Mucosa of rectum (tissue), 2 donors: ENCODE data around the gene KDM4B.
"Not testable (repeated sequence)": the region's sequence is repeated elsewhere in the genome, so short reads cannot be mapped to it uniquely, and the experiment has no call there.

Experiments
- H3K27ac ChIP-seq, 2 donors: one replicate each; pipeline ENCODE4 v1.7.0; 2013; ENCODE audit warnings: inconsistent platforms in 2 of 2, low read depth in 2 of 2, low read length in 2 of 2
- H3K27me3 ChIP-seq, 2 donors: one replicate each; pipeline ENCODE4 v1.7.0; 2013; ENCODE audit warnings: low read length in 2 of 2; ENCODE audit not compliant: control insufficient read depth in 2 of 2, insufficient read depth in 2 of 2
- H3K36me3 ChIP-seq, 2 donors: one replicate each; pipeline ENCODE4 v1.7.0; 2013; ENCODE audit warnings: low read length in 2 of 2; ENCODE audit not compliant: control insufficient read depth in 2 of 2, insufficient read depth in 2 of 2
- H3K4me1 ChIP-seq, 2 donors: one replicate each; pipeline ENCODE4 v1.7.0; 2013; ENCODE audit warnings: low read length in 2 of 2, mild to moderate bottlenecking in 1 of 2; ENCODE audit not compliant: control insufficient read depth in 2 of 2, insufficient read depth in 2 of 2
- H3K4me3 ChIP-seq, 2 donors: one replicate each; pipeline ENCODE4 v1.7.0; 2013; ENCODE audit warnings: low read length in 2 of 2
- H3K9ac ChIP-seq, 2 donors: one replicate each; pipeline ENCODE4 v1.7.0; 2013; ENCODE audit warnings: low read length in 2 of 2, low read depth in 1 of 2, mild to moderate bottlenecking in 1 of 2
- H3K9me3 ChIP-seq, 2 donors: one replicate each; pipeline ENCODE4 v1.7.0; 2013; ENCODE audit warnings: low read length in 2 of 2; ENCODE audit not compliant: control insufficient read depth in 2 of 2
- donor health status: healthy.
- donor health status: Normal muscosa, but diverticular disease.

KDM4B gene

DNA sequence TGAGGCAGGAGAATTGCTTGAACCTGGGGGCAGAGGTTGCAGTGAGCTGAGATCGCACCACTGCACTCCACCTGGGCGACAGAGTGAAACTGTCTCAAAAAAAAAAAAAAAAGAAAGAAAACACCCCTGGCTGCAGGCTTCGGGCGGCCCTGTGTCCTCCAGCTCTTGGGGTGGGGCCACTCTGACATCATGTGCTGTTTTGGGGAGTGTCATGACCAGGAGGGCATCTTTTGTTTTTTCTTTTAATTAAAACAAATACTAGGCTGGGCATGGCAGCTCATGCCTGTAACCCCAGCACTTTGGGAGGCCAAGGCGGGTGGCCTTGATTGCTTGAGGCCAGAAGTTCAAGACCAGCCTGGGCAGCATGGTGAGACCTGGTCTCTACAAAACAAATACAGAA is 52.1 kb downstream of the KDM4B start:
- Histone ChIP-seq H3K4me1 (no peaks in the 10 kb centered on the region), H3K27ac (no peak overlapping the region), H3K27me3 (no peaks in the 10 kb centered on the region), H3K9me3 (no peaks in the 10 kb centered on the region), H3K36me3 (peaks cover 13 to 20% of the 10 kb centered on the region in 2 donors), H3K9ac (no peak overlapping the region), H3K4me3 (no peak overlapping the region)

DNA sequence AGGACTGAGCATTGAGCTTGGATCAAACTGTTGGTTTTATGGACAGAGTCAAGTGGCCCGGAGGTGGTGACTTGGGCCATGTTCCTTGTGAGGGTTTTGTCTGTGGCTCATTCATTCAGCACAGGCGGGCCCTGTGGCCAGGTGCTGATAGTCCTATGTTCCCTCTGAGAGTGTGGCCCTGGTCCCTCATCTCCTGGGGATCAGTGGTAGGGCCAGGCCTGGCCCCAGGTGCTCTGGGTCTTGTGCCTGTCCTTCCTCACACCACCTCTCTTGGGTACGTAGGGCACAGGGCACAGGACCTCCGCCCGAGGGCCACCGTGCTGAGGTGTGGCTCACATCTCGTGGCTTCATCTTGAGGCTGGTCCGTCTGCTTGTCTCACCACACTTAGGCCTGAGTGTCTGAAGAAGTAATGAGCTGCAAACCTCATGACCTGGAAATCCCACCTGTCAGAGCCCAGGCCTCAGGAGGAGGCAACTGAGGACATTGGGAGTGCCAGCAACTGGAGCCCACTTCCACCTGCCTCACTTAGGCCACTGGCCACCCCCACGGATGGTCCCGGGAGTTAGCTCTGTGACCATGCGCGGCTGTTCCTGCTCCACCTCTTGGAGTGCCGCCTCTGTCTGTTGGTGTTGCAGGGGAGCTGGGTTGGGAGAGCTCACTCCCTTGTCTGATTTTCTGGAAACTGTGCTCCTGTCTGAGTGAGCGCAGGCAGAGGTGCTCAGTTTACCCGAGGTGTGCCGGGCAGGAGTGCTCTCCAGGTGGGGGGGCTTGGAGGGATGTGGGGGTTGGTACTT is 53.4 kb downstream of the KDM4B start:
- Histone ChIP-seq H3K9me3 (no peaks in the 10 kb centered on the region), H3K27me3 (no peaks in the 10 kb centered on the region), H3K36me3 (peaks cover 11% of the 10 kb centered on the region in 2 donors), H3K4me3 (no peak overlapping the region), H3K4me1 (no peaks in the 10 kb centered on the region), H3K27ac (no peak overlapping the region), H3K9ac (no peak overlapping the region)

DNA sequence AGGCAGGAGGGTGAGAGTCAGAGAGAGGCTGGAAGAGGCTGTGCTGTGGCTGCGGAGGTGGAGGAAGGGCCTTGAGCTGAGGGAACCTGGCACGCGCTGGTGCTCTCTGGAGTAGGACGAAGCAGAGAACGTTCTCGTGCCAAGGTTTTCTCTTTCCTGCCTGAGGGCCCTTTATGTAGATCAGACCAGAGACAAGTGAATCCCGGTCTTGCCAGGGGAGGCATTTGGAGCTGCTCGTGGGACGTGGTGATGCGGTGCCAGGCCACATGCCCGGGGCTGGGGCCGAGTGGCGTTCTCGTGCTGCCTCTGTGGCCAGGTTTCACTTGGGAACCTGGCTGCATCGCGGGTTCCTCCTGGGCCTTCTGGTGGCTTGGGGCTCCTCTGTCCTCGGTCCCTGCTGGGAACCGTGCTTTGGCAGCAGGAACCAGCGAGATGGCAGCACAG is 54.2 kb downstream of the KDM4B start:
- Histone ChIP-seq H3K9ac (no peak overlapping the region), H3K27ac (no peak overlapping the region)

DNA sequence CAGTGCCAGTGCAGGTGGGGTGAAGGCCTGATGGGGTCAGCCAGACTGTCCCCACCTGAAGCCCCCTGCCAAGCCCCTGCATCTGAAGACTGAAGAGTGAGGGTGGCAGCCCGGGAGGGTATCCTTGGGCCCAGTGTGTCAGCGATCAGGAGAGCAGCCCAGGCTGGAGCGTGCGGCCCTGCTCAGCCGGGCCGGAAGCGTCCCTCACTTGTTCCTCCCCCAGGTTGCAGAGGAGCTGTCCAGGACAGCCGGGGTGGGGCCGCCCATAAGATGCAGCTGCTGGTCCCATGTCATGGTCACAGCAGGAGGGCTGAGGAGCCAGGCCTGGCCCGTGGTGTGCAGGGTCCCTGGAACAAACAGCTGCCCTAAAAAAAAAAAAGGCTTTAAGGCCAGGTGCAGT is 55.4 kb downstream of the KDM4B start:
- no peaks in the 10 kb centered on the region for H3K4me1 ChIP-seq
- no peak overlapping the region for H3K4me3 ChIP-seq
- H3K9me3 ChIP-seq = no peaks in the 10 kb centered on the region
- no peaks in the 10 kb centered on the region for H3K36me3 ChIP-seq
- H3K27ac ChIP-seq = no peak overlapping the region
- H3K9ac ChIP-seq = no peak overlapping the region
- H3K27me3 ChIP-seq = no peaks in the 10 kb centered on the region

More for the DNA sequence above, 54.2 kb downstream of the KDM4B start:
- no peaks in the 10 kb centered on the region for H3K4me1 ChIP-seq
- H3K4me3 ChIP-seq = no peak overlapping the region
- H3K27me3 ChIP-seq = no peaks in the 10 kb centered on the region
- peaks cover 7 to 9% of the 10 kb centered on the region in 2 donors for H3K36me3 ChIP-seq
- no peaks in the 10 kb centered on the region for H3K9me3 ChIP-seq

DNA sequence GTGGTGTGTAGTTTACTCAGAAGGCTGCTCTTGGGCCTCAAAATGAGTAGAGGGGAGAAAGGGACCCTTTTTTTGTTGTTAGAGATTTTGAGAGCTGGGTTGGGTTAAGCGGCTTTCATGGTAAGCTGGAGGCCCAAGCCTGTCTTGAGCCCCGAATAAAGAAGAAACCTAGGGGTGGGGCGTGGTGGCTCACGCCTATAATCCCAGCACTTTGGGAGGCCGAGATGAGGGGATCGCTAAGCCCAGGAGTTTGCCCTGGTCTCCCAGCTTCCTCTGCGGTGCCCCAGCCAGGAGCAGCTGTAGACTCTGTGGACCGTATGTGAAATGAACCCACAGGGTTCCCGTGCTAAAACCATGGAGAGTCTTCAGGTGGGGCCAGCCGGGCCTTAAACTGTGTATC is 56.1 kb downstream of the KDM4B start:
- no peaks in the 10 kb centered on the region for H3K9me3 ChIP-seq
- H3K36me3 ChIP-seq = no peaks in the 10 kb centered on the region
- H3K9ac ChIP-seq = no peak overlapping the region
- no peak overlapping the region for H3K27ac ChIP-seq
- no peaks in the 10 kb centered on the region for H3K27me3 ChIP-seq
- H3K4me3 ChIP-seq = no peak overlapping the region
- no peaks in the 10 kb centered on the region for H3K4me1 ChIP-seq

DNA sequence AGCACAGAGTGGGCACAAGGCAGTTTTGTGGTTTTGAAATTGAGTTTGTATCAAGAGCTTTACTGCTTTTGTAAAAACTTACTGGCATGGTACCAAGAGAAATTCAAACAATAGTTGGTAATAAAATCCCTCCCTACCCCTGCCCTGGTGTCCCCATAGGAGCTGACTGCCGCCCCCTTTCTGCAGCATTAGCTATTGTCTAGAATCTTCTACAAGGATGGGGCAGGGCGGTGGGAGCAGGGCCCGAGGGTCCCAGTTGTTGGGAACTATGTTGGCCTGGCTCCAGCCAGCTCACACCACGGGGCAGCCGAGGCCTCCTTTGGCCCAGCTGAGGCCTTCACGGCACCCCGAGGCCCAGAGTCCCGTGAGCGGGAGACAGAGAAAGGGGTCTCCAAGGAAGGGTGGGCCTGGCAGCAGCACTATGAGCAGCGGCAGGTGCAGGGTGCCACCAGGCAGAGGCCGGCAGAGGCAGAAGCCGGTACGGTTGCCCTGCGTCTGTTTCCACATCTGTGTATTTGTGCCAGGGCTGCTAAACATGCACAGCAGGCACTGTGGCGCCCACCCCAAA is 57.9 kb downstream of the KDM4B start:
- Histone ChIP-seq H3K4me3 (no peak overlapping the region), H3K9ac (no peak overlapping the region), H3K36me3 (no peaks in the 10 kb centered on the region), H3K9me3 (no peaks in the 10 kb centered on the region), H3K27me3 (no peaks in the 10 kb centered on the region), H3K4me1 (no peaks in the 10 kb centered on the region), H3K27ac (no peak overlapping the region)

DNA sequence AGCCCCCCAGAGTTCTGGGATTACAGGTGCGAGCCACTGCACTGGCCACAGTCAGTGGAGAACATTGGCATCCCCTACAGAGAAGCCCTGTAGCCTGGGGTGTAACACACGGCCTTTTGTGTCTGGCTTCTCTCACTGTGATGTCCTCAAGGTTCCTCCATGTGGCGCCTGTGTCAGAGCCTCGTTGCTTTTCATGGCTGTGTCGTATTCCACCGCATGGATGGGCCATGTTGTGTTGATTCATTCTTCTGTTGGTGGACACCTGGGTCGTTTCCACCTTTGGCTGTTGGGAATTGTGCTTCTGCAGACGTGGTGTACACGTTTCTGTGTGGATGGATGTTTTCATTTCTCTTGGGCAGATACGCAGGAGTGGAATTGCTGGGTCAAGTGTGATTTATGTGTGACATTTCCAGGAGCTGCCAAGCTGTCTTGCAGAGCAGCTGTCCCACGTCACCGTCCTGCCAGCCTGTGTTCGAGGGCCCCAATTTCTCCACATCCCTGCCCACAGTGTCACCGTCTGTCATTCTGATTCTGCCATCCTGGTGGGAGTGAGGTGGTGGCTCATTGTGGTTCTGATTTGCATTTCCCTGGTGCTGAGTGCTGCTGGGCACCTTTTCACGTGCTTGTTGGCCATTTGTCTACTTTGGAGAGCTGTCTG is 59.4 kb downstream of the KDM4B start:
- Histone ChIP-seq H3K4me3 (no peak overlapping the region), H3K9ac (no peak overlapping the region), H3K27ac (no peak overlapping the region), H3K27me3 (no peaks in the 10 kb centered on the region), H3K9me3 (no peaks in the 10 kb centered on the region), H3K36me3 (peaks cover 4 to 5% of the 10 kb centered on the region in 2 donors), H3K4me1 (no peaks in the 10 kb centered on the region)

DNA sequence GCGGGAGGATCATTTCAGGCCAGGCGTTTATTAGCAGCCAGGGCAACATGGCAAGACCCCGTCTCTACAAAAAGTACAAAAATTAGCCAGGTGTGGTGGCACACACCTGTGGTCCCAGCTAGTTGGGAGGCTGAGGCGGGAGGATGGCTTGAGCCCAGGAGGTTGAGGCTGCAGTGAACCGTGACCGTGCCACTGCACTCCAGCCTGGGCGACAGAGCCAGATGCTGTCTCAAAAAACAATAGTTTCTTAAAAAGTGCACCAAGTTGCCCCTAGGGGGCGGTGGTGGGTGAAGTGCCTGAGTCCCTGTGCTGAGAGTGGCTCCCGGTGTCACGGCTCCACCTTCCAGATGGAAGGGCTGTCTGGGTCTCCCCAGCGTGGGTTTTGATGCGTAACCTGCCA is 60.7 kb downstream of the KDM4B start:
- H3K4me3 ChIP-seq, H3K9me3 ChIP-seq, H3K27me3 ChIP-seq, H3K9ac ChIP-seq, H3K4me1 ChIP-seq, H3K27ac ChIP-seq: not testable (repeated sequence)
- H3K36me3 ChIP-seq = peaks cover 8 to 15% of the 10 kb centered on the region in 2 donors

DNA sequence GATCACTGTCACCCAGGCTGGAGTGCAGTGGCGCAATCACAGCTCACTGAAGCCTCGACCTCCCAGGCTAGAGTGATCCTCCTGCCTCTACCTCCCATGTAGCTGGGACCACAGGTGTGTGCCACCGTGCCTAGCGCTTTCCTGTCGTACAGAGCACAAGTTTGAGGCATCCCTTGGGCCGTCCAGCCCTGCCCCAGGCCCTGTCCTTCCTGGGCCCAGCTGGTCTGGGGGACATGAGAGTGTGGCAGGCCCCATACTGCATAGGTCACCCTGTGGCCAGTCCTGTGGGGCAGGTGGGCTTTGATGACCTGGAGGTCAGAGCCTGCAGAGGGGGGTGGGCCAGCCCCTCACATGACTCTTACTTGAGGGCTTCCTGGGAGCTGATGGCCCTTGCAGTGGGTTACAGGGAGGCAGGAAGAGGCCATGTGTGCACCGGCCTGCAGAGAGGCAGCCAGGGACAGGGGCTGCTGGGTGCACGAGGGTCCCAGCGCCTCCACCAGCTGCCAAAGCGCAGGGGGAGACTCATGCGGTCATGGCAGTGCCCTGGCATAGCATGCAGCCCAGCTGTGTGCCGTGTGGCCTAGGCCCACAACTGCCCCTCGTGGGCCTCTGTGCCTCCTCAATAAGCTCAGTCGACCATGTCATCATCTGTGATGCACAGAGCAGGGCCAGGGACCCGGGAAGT is 61.4 kb downstream of the KDM4B start:
- H3K9ac ChIP-seq = no peak overlapping the region
- peaks cover 8 to 15% of the 10 kb centered on the region in 2 donors for H3K36me3 ChIP-seq
- no peaks in the 10 kb centered on the region for H3K9me3 ChIP-seq
- no peaks in the 10 kb centered on the region for H3K27me3 ChIP-seq
- H3K4me3 ChIP-seq = no peak overlapping the region
- H3K4me1 ChIP-seq = no peaks in the 10 kb centered on the region
- no peak overlapping the region for H3K27ac ChIP-seq

DNA sequence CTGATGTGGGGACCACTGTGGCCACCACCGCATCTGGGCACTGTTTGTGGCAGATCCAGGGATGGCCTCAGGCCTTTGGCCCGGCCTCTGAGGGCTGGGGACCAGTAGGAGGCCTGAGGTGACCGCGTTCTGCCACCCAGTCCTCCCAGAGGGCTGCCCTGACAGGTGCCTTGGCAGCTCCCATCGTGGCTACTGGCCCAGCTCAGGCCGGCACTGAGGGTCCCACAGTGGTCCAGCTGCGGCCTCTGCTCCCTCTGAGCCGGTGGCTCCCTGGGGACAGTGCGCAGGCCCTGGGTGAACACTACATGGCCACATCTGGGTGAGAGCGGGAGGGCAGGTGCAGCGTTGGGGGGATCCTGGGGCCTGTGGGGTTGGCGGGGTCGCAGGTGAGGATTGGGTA is 61.9 kb downstream of the KDM4B start:
- Histone ChIP-seq H3K27ac (no peak overlapping the region), H3K27me3 (no peaks in the 10 kb centered on the region), H3K4me1 (no peaks in the 10 kb centered on the region), H3K9ac (no peak overlapping the region), H3K36me3 (peaks cover 8 to 15% of the 10 kb centered on the region in 2 donors), H3K9me3 (no peaks in the 10 kb centered on the region), H3K4me3 (no peak overlapping the region)
